ENCODE results near the gene UTP25. TPM values are rescaled to one million over a fixed set of nuclear protein-coding genes. Genes with fewer than 3 reads are reported as not detected.

Gene UTP25, protein sequence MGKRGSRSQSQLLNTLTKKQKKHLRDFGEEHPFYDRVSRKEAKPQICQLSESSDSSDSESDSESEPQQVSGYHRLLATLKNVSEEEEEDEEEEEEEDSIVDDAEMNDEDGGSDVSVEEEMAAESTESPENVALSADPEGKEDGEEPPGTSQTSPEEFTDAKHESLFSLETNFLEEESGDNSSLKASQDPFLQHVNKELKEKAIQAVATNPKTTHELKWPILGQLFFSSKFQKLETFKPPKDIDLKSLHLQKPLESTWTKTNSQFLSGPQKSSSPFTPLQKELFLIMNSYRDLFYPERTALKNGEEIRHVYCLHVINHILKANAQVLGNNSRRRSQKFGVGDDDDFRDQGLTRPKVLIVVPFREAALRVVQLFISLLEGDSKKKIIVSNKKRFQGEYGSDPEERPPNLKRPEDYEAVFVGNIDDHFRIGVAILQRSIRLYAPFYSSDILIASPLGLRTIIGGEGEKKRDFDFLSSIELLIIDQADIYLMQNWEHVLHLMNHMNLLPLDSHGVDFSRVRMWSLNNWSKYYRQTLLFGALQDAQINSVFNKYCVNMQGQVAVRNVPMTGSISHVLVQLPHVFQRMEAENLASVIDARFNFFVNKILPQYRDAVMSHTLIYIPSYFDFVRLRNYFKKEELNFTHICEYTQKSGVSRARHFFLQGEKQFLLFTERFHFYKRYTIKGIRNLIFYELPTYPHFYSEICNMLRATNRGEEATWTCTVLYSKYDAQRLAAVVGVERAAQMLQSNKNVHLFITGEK
- 9.5 TPM for total RNA-seq (2021; ENCODE audit: unreplicated experiment)
- polyA plus RNA-seq (2012; ENCODE audit: insufficient read length), result 4.0 TPM
- Bru-seq, nascent RNA, result percentile 88 among the genes with signal in this experiment
- BruChase-seq, experiment 1, labeled RNA remaining after a 2-hour chase, result percentile 84 among the genes with signal in this experiment
- percentile 76 among the genes with signal in this experiment for BruChase-seq, experiment 2, labeled RNA remaining after a 6-hour chase
- long read RNA-seq, full-length matches to known transcripts, result 25 of 39 reads
- long read RNA-seq, partial matches to known transcripts, result 5 of 39 reads
- long read RNA-seq, other reads (novel, unspliced or antisense), result 9 of 39 reads

DNA sequence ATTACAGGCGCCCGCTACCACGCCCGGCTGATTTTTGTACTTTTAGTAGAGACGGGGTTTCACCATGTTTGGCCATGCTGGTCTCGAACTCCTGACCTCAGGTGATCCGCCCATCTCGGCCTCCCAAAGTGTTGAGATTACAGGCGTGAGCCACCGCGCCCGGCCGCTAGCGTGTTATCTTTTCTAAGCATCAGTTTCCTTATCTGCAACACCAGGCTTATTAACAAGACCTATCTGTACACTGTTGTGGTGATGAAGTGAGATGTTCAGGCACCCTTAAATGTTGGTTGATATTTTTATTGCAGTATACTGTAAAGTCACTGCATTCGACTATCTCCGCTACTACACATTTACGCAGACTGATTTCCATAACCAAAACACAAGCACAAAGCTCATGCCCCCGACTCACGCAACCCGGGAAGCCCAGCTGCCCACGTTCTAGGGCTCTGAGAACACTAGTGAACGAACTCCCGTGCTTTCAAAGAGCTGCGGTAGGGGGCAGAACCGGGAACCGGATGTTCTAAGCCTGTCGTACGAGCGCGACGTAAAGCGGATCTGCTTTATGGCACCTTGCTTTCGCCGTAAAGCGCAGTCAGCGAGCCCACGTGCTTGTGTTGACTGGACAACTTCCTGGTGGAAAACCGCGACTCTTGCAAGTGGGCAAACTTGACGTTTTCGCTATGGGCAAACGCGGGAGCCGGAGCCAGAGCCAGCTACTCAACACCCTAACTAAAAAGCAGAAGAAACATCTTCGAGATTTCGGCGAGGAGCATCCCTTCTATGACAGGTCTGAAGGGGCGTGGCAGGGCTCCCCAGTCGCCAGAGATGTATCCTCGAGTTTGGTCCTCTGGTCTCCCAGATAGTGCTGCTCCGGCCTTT lies at the start of gene UTP25:
UTP25 (plus strand) TSS at position 589 of the 879 bp plus-strand sequence; CDS start at position 681, 92 bp downstream.
- DNase-seq (ENCODE audit: low read depth, low spot score) (peak; percentile 97), ATAC-seq (peak; percentile 93)
- CTCF ChIA-PET, result no interaction called here
- TF ChIP-seq, protein P1, sequence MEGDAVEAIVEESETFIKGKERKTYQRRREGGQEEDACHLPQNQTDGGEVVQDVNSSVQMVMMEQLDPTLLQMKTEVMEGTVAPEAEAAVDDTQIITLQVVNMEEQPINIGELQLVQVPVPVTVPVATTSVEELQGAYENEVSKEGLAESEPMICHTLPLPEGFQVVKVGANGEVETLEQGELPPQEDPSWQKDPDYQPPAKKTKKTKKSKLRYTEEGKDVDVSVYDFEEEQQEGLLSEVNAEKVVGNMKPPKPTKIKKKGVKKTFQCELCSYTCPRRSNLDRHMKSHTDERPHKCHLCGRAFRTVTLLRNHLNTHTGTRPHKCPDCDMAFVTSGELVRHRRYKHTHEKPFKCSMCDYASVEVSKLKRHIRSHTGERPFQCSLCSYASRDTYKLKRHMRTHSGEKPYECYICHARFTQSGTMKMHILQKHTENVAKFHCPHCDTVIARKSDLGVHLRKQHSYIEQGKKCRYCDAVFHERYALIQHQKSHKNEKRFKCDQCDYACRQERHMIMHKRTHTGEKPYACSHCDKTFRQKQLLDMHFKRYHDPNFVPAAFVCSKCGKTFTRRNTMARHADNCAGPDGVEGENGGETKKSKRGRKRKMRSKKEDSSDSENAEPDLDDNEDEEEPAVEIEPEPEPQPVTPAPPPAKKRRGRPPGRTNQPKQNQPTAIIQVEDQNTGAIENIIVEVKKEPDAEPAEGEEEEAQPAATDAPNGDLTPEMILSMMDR (IDR thresholded peaks at IDR 0.05), result peak; percentile 83
- TF ChIP-seq POLR2AphosphoS5 (IDR thresholded peaks at IDR 0.05; ENCODE audit: low read depth, low read length), result peak; percentile 92
- TF ChIP-seq TCF7L2 (IDR thresholded peaks at IDR 0.05; ENCODE audit: low read depth, low read length), result peak; percentile 75
- TF ChIP-seq, protein P2, sequence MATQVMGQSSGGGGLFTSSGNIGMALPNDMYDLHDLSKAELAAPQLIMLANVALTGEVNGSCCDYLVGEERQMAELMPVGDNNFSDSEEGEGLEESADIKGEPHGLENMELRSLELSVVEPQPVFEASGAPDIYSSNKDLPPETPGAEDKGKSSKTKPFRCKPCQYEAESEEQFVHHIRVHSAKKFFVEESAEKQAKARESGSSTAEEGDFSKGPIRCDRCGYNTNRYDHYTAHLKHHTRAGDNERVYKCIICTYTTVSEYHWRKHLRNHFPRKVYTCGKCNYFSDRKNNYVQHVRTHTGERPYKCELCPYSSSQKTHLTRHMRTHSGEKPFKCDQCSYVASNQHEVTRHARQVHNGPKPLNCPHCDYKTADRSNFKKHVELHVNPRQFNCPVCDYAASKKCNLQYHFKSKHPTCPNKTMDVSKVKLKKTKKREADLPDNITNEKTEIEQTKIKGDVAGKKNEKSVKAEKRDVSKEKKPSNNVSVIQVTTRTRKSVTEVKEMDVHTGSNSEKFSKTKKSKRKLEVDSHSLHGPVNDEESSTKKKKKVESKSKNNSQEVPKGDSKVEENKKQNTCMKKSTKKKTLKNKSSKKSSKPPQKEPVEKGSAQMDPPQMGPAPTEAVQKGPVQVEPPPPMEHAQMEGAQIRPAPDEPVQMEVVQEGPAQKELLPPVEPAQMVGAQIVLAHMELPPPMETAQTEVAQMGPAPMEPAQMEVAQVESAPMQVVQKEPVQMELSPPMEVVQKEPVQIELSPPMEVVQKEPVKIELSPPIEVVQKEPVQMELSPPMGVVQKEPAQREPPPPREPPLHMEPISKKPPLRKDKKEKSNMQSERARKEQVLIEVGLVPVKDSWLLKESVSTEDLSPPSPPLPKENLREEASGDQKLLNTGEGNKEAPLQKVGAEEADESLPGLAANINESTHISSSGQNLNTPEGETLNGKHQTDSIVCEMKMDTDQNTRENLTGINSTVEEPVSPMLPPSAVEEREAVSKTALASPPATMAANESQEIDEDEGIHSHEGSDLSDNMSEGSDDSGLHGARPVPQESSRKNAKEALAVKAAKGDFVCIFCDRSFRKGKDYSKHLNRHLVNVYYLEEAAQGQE (IDR thresholded peaks at IDR 0.05; ENCODE audit: insufficient read depth in 1 of 2, low read depth in 2 of 2, low read length in 1 of 2), result 0 out of 4 replicates have a peak, but pooled peaks of 1 of the 2 experiments have one; percentile 38
- TF ChIP-seq SIN3A (IDR thresholded peaks at IDR 0.05; ENCODE audit: borderline replicate concordance, insufficient read depth, low read depth, low read length), result peak; percentile 100
- peak within 1 kb of the TSS; percentile 88 for H3K27ac ChIP-seq (ENCODE audit: low read length)
- in situ Hi-C loops (cut with HindIII; ENCODE audit: low pct_unique_long_range_greater_than_20kb, low sequenced_read_pairs) (no loop called here), intact Hi-C loops (cut with micrococcal nuclease; ENCODE audit: unreplicated experiment) (no loop called here)
- H3K9me3 ChIP-seq (ENCODE audit: control insufficient read depth, insufficient read depth, low read depth, low read length), result no peaks in the 10 kb centered on the region
- peaks cover 13% of the 10 kb centered on the region for H3K4me1 ChIP-seq (ENCODE audit: control insufficient read depth, insufficient read depth, low read length)
- H3K27me3 ChIP-seq (ENCODE audit: control insufficient read depth, insufficient read depth, low read length), result no peaks in the 10 kb centered on the region
- no TSS peak for BruUV-seq (replicated peaks)
- peak within 1 kb of the TSS; percentile 95 to 97 for H3K4me3 ChIP-seq (ENCODE audit: low read depth in 2 of 2, low read length in 2 of 2)
- POLR2A ChIA-PET, result no interaction called here
- H3K36me3 ChIP-seq (ENCODE audit: control insufficient read depth, insufficient read depth, low read length), result peaks cover 14% of the 10 kb centered on the region

DNA sequence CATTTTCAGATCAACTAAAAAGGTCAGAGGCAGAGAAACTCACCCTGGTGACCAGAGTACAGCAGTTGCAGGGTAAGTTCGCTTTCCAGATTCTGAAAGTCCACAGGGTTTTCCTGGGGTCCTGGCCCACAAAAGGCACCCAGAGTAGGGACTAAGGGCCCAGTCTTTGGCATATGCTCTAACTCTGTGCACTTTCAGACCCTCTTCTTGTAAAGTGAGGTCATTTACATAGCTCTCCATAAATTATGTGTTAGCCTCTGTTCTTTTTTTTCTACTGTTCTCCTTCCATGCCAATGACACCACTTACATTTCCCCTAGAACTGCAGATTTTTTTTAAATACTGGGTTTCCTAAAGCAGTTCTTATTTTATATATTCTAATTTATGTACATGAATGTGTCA lies 49.7 kb upstream of the UTP25 start:
- Histone ChIP-seq H3K9me3 (ENCODE audit: control insufficient read depth, insufficient read depth, low read depth, low read length) (no peaks in the 10 kb centered on the region), H3K36me3 (ENCODE audit: control insufficient read depth, insufficient read depth, low read length) (no peaks in the 10 kb centered on the region), H3K4me3 (ENCODE audit: low read depth in 2 of 2, low read length in 2 of 2) (no peak overlapping the region), H3K27me3 (ENCODE audit: control insufficient read depth, insufficient read depth, low read length) (no peaks in the 10 kb centered on the region), H3K4me1 (ENCODE audit: control insufficient read depth, insufficient read depth, low read length) (no peaks in the 10 kb centered on the region), H3K27ac (ENCODE audit: low read length) (no peak overlapping the region)
- ATAC-seq (no peak), DNase-seq (ENCODE audit: low read depth, low spot score) (no peak)
- ChIA-PET CTCF (no interaction called here), POLR2A (no interaction called here)
- TF ChIP-seq, protein P2 (IDR thresholded peaks at IDR 0.05; ENCODE audit: insufficient read depth in 1 of 2, low read depth in 2 of 2, low read length in 1 of 2), result no peak
- TF ChIP-seq POLR2AphosphoS5 (IDR thresholded peaks at IDR 0.05; ENCODE audit: low read depth, low read length) (no peak), SIN3A (IDR thresholded peaks at IDR 0.05; ENCODE audit: borderline replicate concordance, insufficient read depth, low read depth, low read length) (no peak), TCF7L2 (IDR thresholded peaks at IDR 0.05; ENCODE audit: low read depth, low read length) (no peak)
- TF ChIP-seq, protein P1 (IDR thresholded peaks at IDR 0.05), result no peak
- intact Hi-C loops (cut with micrococcal nuclease; ENCODE audit: unreplicated experiment) (no loop called here), in situ Hi-C loops (cut with HindIII; ENCODE audit: low pct_unique_long_range_greater_than_20kb, low sequenced_read_pairs) (no loop called here)
- BruUV-seq (replicated peaks), result no TSS peak

Data from Panc1 (cell line).